Smooth muscle cell (in vitro differentiated cells): Measurements from ENCODE around the gene COL18A1. TPM values are rescaled to one million over a fixed set of nuclear protein-coding genes. Genes with fewer than 3 reads are reported as not detected.

Experiments used
- DNase-seq: peaks from one replicate; lab custom pipeline; 2025; ENCODE audit not compliant: unreplicated experiment; lab: John Stamatoyannopoulos, UW
- H2AFZ ChIP-seq: fragments of 200-600 bp; sonication (generic); 2 replicates; pipeline ENCODE4 v1.6.0; 2016; ENCODE audit warnings: antibody characterized with exemption, low read depth, mild to moderate bottlenecking
- H3F3A ChIP-seq: fragments of 200-600 bp; sonication (generic); 2 replicates; pipeline ENCODE4 v1.6.0; 2017; ENCODE audit warnings: antibody characterized with exemption, low read depth
- H3K27ac ChIP-seq: fragments of 200-600 bp; sonication (generic); 2 replicates; pipeline ENCODE4 v1.5.1; 2016; ENCODE audit warnings: low read depth, mild to moderate bottlenecking
- H3K27me3 ChIP-seq: fragments of 200-600 bp; sonication (generic); 2 replicates; pipeline ENCODE4 v1.6.1; 2016; ENCODE audit warnings: low read depth, mild to moderate bottlenecking
- H3K36me3 ChIP-seq: fragments of 200-600 bp; sonication (generic); 2 replicates; pipeline ENCODE4 v1.5.1; 2016; ENCODE audit warnings: low read depth
- H3K4me1 ChIP-seq: fragments of 200-600 bp; sonication (generic); 2 replicates; pipeline ENCODE4 v1.5.1; 2016; ENCODE audit warnings: low read depth
- H3K4me2 ChIP-seq: fragments of 200-600 bp; sonication (generic); 2 replicates; pipeline ENCODE4 v1.6.0; 2016; ENCODE audit warnings: mild to moderate bottlenecking
- H3K4me3 ChIP-seq: fragments of 200-600 bp; sonication (generic); 2 replicates; pipeline ENCODE4 v1.5.1; 2016; ENCODE audit warnings: mild to moderate bottlenecking
- H3K79me2 ChIP-seq: fragments of 200-600 bp; sonication (generic); 2 replicates; pipeline ENCODE4 v1.6.0; 2016; ENCODE audit warnings: low read depth, mild to moderate bottlenecking
- H3K9ac ChIP-seq: fragments of 200-600 bp; sonication (generic); 2 replicates; pipeline ENCODE4 v1.6.0; 2016; ENCODE audit warnings: low read depth
- H3K9me3 ChIP-seq: fragments of 200-600 bp; sonication (generic); replicated peaks from 2 replicates; pipeline ENCODE4 v1.5.1; 2016; ENCODE audit warnings: low read depth
- H4K20me1 ChIP-seq: fragments of 200-600 bp; sonication (generic); 2 replicates; pipeline ENCODE4 v1.6.0; 2016; ENCODE audit warnings: low read depth
- WGBS: methylation state at CpG from one replicate; pipeline ENCODE4 v1.1.7; 2016; ENCODE audit warnings: low lambda C conversion rate; 5-methylcytosine and 5-hydroxymethylcytosine counted together
- polyA plus RNA-seq: library from polyadenylated mRNA; unstranded; fragments of >200 nt; fragmentation: Nextera tagmentation; extraction: Ambion mirVana; gene quantifications from 2 replicates; pipeline ENCODE4 v1.2.1, GENCODE V29; 2016
- total RNA-seq: library from RNA; depleted of rRNA; stranded (reverse); fragments of >200 nt; gene quantifications from 2 replicates; pipeline ENCODE4 v1.2.3, GENCODE V29; 2014
- TF ChIP-seq, protein P1 (sequence below): fragments of 200-600 bp; sonication (generic); IDR thresholded peaks from 2 replicates; pipeline ENCODE4 v1.5.1; 2017; ENCODE audit warnings: borderline replicate concordance, mild to moderate bottlenecking, antibody characterized with exemption; ENCODE audit not compliant: insufficient read depth, poor library complexity, severe bottlenecking

COL18A1 gene
- total and polyA plus RNA-seq, 2 experiments from 2014 or later = 192 to 485 TPM

DNA sequence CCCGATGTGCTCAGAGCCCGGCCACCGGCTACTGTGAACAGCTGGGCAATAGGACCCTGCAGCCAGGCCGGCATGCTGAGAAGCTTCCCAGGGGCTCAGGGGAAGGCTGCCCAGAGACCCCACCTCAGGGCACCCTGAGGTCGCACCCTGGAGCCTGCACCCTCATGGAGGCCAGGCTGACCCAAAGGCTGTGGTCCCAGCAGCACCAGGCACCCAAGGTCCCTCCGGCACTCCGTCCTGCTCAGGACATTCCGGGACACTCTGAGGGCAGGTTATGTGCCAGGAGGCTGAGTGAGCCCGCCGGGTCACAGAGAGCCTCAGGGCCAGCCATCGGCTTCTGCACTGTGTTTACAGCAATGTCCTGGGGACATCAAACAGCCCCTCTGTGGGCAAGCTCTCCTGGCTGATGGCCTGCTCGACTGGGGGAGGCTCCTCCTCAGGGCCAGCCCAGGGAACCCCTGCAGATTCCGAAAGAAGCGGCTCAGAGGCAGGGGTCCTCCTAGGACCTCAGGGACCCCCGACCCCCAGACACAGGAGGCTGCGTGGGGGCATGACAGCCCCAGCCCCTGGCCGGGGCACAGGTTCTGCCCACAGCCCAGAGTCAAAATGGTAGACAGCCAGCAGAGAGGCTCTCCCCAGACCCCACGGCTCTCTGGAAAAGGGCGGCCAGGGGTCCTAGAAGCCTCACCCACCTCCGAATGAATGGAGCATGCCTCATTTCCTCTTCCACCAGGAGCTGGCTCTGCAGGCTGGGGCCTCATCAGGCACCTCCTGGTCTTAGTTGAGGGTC lies 129.1 kb downstream of the COL18A1 start:
- Histone ChIP-seq H3K27me3 (no peaks in the 10 kb centered on the region), H4K20me1 (no peaks in the 10 kb centered on the region), H3K4me1 (no peaks in the 10 kb centered on the region), H3K9me3 (no peaks in the 10 kb centered on the region), H2AFZ (no peak overlapping the region), H3K9ac (no peak overlapping the region), H3K36me3 (no peaks in the 10 kb centered on the region), H3K4me2 (no peak overlapping the region), H3F3A (no peaks in the 10 kb centered on the region), H3K4me3 (no peak overlapping the region), H3K79me2 (no peaks in the 10 kb centered on the region), H3K27ac (no peak overlapping the region)
- no peak for DNase-seq
- TF ChIP-seq, protein P1, sequence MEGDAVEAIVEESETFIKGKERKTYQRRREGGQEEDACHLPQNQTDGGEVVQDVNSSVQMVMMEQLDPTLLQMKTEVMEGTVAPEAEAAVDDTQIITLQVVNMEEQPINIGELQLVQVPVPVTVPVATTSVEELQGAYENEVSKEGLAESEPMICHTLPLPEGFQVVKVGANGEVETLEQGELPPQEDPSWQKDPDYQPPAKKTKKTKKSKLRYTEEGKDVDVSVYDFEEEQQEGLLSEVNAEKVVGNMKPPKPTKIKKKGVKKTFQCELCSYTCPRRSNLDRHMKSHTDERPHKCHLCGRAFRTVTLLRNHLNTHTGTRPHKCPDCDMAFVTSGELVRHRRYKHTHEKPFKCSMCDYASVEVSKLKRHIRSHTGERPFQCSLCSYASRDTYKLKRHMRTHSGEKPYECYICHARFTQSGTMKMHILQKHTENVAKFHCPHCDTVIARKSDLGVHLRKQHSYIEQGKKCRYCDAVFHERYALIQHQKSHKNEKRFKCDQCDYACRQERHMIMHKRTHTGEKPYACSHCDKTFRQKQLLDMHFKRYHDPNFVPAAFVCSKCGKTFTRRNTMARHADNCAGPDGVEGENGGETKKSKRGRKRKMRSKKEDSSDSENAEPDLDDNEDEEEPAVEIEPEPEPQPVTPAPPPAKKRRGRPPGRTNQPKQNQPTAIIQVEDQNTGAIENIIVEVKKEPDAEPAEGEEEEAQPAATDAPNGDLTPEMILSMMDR = no peak
- 94% methylated on average over 20 of the region's 20 CpGs for WGBS

DNA sequence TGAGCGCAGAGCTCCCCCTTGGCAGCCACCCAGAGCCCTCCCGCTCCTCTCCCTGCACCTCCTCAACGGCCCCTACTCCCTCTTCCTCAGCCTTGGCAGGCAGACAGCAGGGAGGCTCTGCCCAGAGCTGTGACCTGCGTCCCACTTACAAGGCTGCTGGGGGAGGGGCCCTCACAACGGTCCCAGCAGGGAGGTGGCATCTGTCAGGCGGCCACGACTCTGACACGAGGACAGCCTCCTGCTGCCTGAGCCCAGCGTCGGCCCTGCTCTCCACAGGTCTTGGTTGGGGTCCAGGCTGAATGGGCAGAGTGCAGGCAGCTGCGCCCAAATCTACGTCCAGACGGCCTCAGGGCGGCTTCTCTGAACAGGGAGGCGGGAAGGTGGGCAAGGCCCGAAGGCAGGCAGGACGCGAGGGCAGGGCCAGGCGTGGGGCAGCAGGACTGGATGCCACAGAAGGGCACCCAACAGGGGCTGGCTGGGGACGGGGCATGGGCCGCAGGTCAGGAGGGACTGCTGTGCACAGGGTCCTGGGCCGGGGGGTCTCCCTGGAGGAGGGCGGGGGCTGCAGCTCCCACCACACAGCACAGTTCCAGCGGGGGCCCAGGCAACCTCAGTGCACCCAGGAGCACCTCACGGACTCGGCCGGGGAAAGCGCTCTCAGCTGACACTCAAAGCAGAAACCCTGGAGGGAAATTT lies 129.8 kb downstream of the COL18A1 start:
- DNase-seq = no peak
- H3K4me2 ChIP-seq = no peak overlapping the region

DNA sequence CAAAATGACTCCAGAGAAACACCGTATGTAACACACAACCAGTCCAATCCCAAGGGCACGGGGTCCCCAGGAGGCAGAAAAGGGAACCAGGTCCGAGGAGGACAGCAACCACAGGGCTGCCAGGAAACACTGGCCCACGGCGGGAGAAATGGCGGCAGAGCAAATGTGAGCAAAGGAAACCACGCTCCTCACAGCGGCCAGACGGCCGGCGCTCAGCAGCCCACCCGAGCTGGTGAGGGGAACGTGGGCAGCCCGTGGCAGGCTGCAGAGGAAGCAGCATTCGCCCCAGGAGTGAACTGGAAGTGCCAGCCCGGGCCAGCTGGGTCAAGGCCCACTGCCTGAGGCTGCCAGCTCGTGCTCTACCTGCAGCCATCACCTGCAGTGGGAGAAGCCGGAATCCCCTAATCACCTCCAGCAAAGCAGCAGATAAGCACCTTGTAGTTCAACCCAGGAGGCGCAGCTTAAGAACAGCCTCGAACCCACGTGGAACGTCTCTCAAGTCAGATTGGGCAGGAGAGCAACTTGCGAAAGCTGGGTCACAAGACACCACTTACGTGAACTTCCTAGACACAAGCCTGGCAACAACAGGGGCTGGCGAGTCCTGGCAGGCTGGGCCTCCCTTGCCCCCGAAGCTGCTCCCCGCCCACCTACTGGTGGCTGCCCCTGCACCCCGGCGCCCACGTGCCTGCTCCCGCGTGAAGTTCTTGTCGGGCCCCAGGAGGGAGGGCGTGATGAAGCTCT lies 130.5 kb downstream of the COL18A1 start:
- no peak overlapping the region for H3K9ac ChIP-seq
- no peaks in the 10 kb centered on the region for H3K27me3 ChIP-seq
- no peak overlapping the region for H3K4me2 ChIP-seq
- H3K4me1 ChIP-seq = no peaks in the 10 kb centered on the region
- 94% methylated on average over 33 of the region's 34 CpGs for whole genome bisulfite sequencing
- no peak overlapping the region for H3K27ac ChIP-seq
- no peaks in the 10 kb centered on the region for H3K9me3 ChIP-seq
- no peak overlapping the region for H3K4me3 ChIP-seq
- H3K79me2 ChIP-seq = no peaks in the 10 kb centered on the region
- no peak for DNase-seq
- no peaks in the 10 kb centered on the region for H3F3A ChIP-seq
- H3K36me3 ChIP-seq = no peaks in the 10 kb centered on the region
- no peaks in the 10 kb centered on the region for H4K20me1 ChIP-seq
- TF ChIP-seq, protein P1 = no peak
- no peak overlapping the region for H2AFZ ChIP-seq

More for the DNA sequence above, 129.8 kb downstream of the COL18A1 start:
- Histone ChIP-seq H2AFZ (no peak overlapping the region), H3K4me3 (no peak overlapping the region), H3K27ac (no peak overlapping the region), H3K9me3 (no peaks in the 10 kb centered on the region), H3K79me2 (no peaks in the 10 kb centered on the region), H3K9ac (no peak overlapping the region), H3K36me3 (no peaks in the 10 kb centered on the region), H4K20me1 (no peaks in the 10 kb centered on the region), H3K27me3 (no peaks in the 10 kb centered on the region), H3F3A (no peaks in the 10 kb centered on the region), H3K4me1 (no peaks in the 10 kb centered on the region)
- 81% methylated on average over 25 of the region's 28 CpGs for WGBS
- TF ChIP-seq, protein P1 = no peak
